Endothelial cell of umbilical vein (primary cell): ENCODE measurements around the gene C1orf159.

Experiments used
- FOS ChIP-seq: IDR thresholded peaks from 2 replicates; pipeline ENCODE4 v1.6.1; 2011; ENCODE audit warnings: mild to moderate bottlenecking, low read length, moderate library complexity, borderline replicate concordance; ENCODE audit not compliant: insufficient read depth
- POLR2A ChIP-seq: IDR thresholded peaks from 2 replicates; pipeline ENCODE4 v1.6.1; 2012; ENCODE audit warnings: low read depth, mild to moderate bottlenecking, control low read depth, low read length

DNA sequence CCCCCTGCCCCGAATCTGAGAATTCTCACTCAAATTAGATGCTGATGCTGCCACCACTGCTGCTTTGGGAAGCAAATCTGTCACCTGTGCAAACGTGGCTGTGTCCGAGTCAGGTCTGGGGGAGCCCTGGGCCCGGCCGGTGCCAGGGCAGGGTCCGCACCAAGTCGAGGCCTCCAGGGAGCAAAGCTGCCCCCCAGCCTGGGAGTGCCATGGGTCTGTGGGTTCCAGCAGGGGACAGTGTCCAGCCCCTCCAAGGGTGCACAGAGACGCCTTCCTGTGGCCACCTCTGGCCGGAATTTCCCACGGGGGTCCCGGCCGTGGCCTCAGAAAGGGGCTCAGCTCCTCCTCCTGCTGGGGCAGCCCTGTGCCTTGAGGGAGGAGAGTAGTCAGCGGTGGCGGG, 30.1 kb upstream of the C1orf159 start:
- TF ChIP-seq FOS (no peak), POLR2A (no peak)
